Esophagus squamous epithelium (tissue), 4 donors: ENCODE data around the gene ASXL2.

Experiments
- POLR2A ChIP-seq, 4 donors: fragments of 450-650 bp; IDR thresholded peaks; one replicate each; pipeline ENCODE4 v1.6.1; 2017; ENCODE audit warnings: antibody characterized with exemption in 4 of 4, mild to moderate bottlenecking in 4 of 4, moderate library complexity in 3 of 4
- TF ChIP-seq, protein P1 (sequence below), 6 experiments: fragments of 450-650 bp in 4 of 6; fragments of 200-600 bp in 2 of 6; sonication (generic) in 2 of 6; IDR thresholded peaks; one replicate each; pipeline ENCODE4 v1.5.1; 2016 to 2019; ENCODE audit warnings: antibody characterized with exemption in 6 of 6, mild to moderate bottlenecking in 4 of 6, moderate library complexity in 4 of 6

- TF ChIP-seq, protein P1, sequence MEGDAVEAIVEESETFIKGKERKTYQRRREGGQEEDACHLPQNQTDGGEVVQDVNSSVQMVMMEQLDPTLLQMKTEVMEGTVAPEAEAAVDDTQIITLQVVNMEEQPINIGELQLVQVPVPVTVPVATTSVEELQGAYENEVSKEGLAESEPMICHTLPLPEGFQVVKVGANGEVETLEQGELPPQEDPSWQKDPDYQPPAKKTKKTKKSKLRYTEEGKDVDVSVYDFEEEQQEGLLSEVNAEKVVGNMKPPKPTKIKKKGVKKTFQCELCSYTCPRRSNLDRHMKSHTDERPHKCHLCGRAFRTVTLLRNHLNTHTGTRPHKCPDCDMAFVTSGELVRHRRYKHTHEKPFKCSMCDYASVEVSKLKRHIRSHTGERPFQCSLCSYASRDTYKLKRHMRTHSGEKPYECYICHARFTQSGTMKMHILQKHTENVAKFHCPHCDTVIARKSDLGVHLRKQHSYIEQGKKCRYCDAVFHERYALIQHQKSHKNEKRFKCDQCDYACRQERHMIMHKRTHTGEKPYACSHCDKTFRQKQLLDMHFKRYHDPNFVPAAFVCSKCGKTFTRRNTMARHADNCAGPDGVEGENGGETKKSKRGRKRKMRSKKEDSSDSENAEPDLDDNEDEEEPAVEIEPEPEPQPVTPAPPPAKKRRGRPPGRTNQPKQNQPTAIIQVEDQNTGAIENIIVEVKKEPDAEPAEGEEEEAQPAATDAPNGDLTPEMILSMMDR (IDR thresholded peaks at IDR 0.05), result no peak
- no peak for TF ChIP-seq POLR2A (IDR thresholded peaks at IDR 0.05)
Observed at GRCh38 chr2:25854613-25855012, 23.7 kb downstream of the ASXL2 start.
